GM12878 (cell line): Measurements from ENCODE around the gene ABCA7. TPM values are rescaled to one million over a fixed set of nuclear protein-coding genes. Genes with fewer than 3 reads are reported as not detected.

ENCODE experiments used
- ATAC-seq: fragments of 200-7000 bp; cut with Tn5 transposase; 3 replicates; pipeline ENCODE4 v1.9.1; 2020; ENCODE audit warnings: mild to moderate bottlenecking, moderate library complexity
- BruUV-seq: library from RNA; stranded (reverse); fragments of 400-500 nt; replicated peaks from 2 replicates; lab custom pipeline; 2021; lab: Mats Ljungman, UMichigan
- CTCF ChIA-PET: fragments of 300-600 bp; sonication (Branson Sonifier 250); formaldehyde crosslinking; extraction: SDS; loops from one replicate; lab custom pipeline; 2021; ENCODE audit warnings: inconsistent platforms; lab: Yijun Ruan, JAX
- POLR2A ChIA-PET: fragments of 350-600 bp; formaldehyde crosslinking; extraction: SDS; loops from one replicate; lab custom pipeline; 2021; ENCODE audit warnings: inconsistent platforms; lab: Charles Lee
- RAD21 ChIA-PET: fragments of 300-600 bp; sonication (Branson Sonifier 250); formaldehyde crosslinking; loops from one replicate; lab custom pipeline; 2023; ENCODE audit warnings: antibody characterized with exemption; ENCODE audit not compliant: unreplicated experiment; lab: Charles Lee
- SMC1A ChIA-PET: fragments of 300-600 bp; sonication (Branson Sonifier 250); formaldehyde crosslinking; loops from one replicate; lab custom pipeline; 2023; ENCODE audit not compliant: unreplicated experiment, uncharacterized antibody; lab: Charles Lee
- DNase-seq: peaks from one replicate; pipeline ENCODE4 v3.0.0-alpha.2; 2011; ENCODE audit warnings: low read depth, low spot score
- FAIRE-seq: peaks from 3 replicates; lab custom pipeline; 2011; peaks lifted over from hg19 to GRCh38; lab: Jason Lieb, UNC
- H2AFZ ChIP-seq: 2 replicates; pipeline ENCODE4 v1.6.0; 2011; ENCODE audit warnings: low read depth, low read length, control low read depth; ENCODE audit not compliant: control insufficient read depth
- H3K27ac ChIP-seq: 2 replicates; pipeline ENCODE4 v1.5.1; 2011; ENCODE audit warnings: control low read depth; ENCODE audit not compliant: control insufficient read depth, insufficient read depth
- H3K27me3 ChIP-seq, 2 experiments: replicated peaks in 1 of 2; 2 replicates each; pipeline versions ENCODE4 v1.6.0 to v1.6.1; 2011; ENCODE audit warnings: low read length in 1 of 2; ENCODE audit not compliant: control insufficient read depth in 2 of 2, insufficient read depth in 2 of 2
- H3K36me3 ChIP-seq, 2 experiments: 2 replicates each; pipeline ENCODE4 v1.5.1; 2011; ENCODE audit warnings: low read length in 1 of 2; ENCODE audit not compliant: control insufficient read depth in 2 of 2, insufficient read depth in 2 of 2
- H3K4me1 ChIP-seq: 2 replicates; pipeline ENCODE4 v1.6.1; 2011; ENCODE audit warnings: mild to moderate bottlenecking, low read length, moderate library complexity, mixed read lengths; ENCODE audit not compliant: control insufficient read depth, insufficient read depth
- H3K4me2 ChIP-seq: 2 replicates; pipeline ENCODE4 v1.6.0; 2011; ENCODE audit warnings: control low read depth; ENCODE audit not compliant: control insufficient read depth, insufficient read depth
- H3K4me3 ChIP-seq: fragments of 200-600 bp; sonication (generic); 2 replicates; pipeline ENCODE4 v1.5.1; 2016
- H3K79me2 ChIP-seq: 2 replicates; pipeline ENCODE4 v1.6.0; 2011; ENCODE audit warnings: low read length; ENCODE audit not compliant: control insufficient read depth, insufficient read depth
- H3K9ac ChIP-seq: 2 replicates; pipeline ENCODE4 v1.8.0; 2011; ENCODE audit warnings: low read length, control low read depth, mixed read lengths; ENCODE audit not compliant: control insufficient read depth, insufficient read depth
- H3K9me3 ChIP-seq: replicated peaks from 3 replicates; pipeline ENCODE4 v1.5.1; 2011; ENCODE audit warnings: mild to moderate bottlenecking, low read length; ENCODE audit not compliant: control insufficient read depth, insufficient read depth
- H4K20me1 ChIP-seq: 2 replicates; pipeline ENCODE4 v1.6.0; 2011; ENCODE audit not compliant: control insufficient read depth, insufficient read depth
- ATF3 ChIP-seq: IDR thresholded peaks from 2 replicates; pipeline ENCODE4 v1.6.1; 2011; ENCODE audit warnings: low read depth, mild to moderate bottlenecking, low read length, moderate library complexity, borderline replicate concordance; ENCODE audit errors: extremely low read depth
- BHLHE40 ChIP-seq, 2 experiments: fragments of 450-650 bp in 1 of 2; IDR thresholded peaks; 2 replicates each; pipeline ENCODE4 v1.6.1; 2011 to 2017; ENCODE audit warnings: low read depth in 2 of 2, borderline replicate concordance in 1 of 2, improper control_type of control experiment in 1 of 2, low read length in 1 of 2, mild to moderate bottlenecking in 1 of 2
- CBX3 ChIP-seq: fragments of 200-600 bp; sonication (generic); IDR thresholded peaks from 2 replicates; pipeline ENCODE4 v1.6.1; 2016; ENCODE audit warnings: low read depth, borderline replicate concordance
- EP300 ChIP-seq, 2 experiments: fragments of 150-350 bp in 1 of 2; IDR thresholded peaks; 2 replicates each; pipeline ENCODE4 v1.6.1; 2011 to 2012; ENCODE audit warnings: low read depth in 2 of 2, low read length in 2 of 2, borderline replicate concordance in 1 of 2, improper control_type of control experiment in 1 of 2, inconsistent platforms in 1 of 2; ENCODE audit not compliant: control insufficient read depth in 1 of 2
- FOXK2 ChIP-seq: fragments of 450-650 bp; IDR thresholded peaks from 2 replicates; pipeline ENCODE4 v1.6.1; 2017; ENCODE audit warnings: mild to moderate bottlenecking, moderate library complexity
- IKZF2 ChIP-seq, 2 experiments: fragments of 450-650 bp; IDR thresholded peaks; 2 replicates each; pipeline ENCODE4 v1.6.1; 2017; ENCODE audit warnings: mild to moderate bottlenecking in 2 of 2, moderate library complexity in 2 of 2
- JUND ChIP-seq: IDR thresholded peaks from 2 replicates; pipeline ENCODE4 v1.6.1; 2012; ENCODE audit warnings: low read depth, mild to moderate bottlenecking, low read length, improper control_type of control experiment, moderate library complexity
- POLR2AphosphoS2 ChIP-seq: IDR thresholded peaks from 2 replicates; pipeline ENCODE4 v1.6.1; 2011; ENCODE audit warnings: low read depth, mild to moderate bottlenecking, low read length, improper control_type of control experiment, moderate library complexity
- RAD21 ChIP-seq: IDR thresholded peaks from 2 replicates; pipeline ENCODE4 v1.6.1; 2011; ENCODE audit warnings: mild to moderate bottlenecking, low read depth, low read length, moderate library complexity; ENCODE audit not compliant: insufficient read depth
- SMAD5 ChIP-seq: IDR thresholded peaks from 2 replicates; pipeline ENCODE4 v1.6.1; 2016; ENCODE audit warnings: antibody characterized with exemption, low read depth
- SP1 ChIP-seq: IDR thresholded peaks from one replicate; pipeline ENCODE4 v1.6.1; 2011; ENCODE audit warnings: low read depth, low read length
- STAT1 ChIP-seq: fragments of 450-650 bp; conservative IDR thresholded peaks from 2 replicates; pipeline ENCODE4 v1.6.1; 2014; ENCODE audit warnings: antibody characterized with exemption, mild to moderate bottlenecking
- ZNF217 ChIP-seq: fragments of 450-650 bp; IDR thresholded peaks from 2 replicates; pipeline ENCODE4 v1.6.1; 2017; ENCODE audit warnings: antibody characterized with exemption, mild to moderate bottlenecking
- ZZZ3 ChIP-seq: IDR thresholded peaks from 2 replicates; pipeline ENCODE4 v1.6.1; 2011; ENCODE audit warnings: low read depth; ENCODE audit not compliant: control insufficient read depth, insufficient read length
- WGBS: methylation state at CpG from one replicate; pipeline ENCODE4 v1.1.6; 2016; ENCODE audit warnings: low lambda C conversion rate; ENCODE audit not compliant: insufficient replicate concordance, insufficient coverage; ENCODE audit errors: missing lambda C conversion rate; 5-methylcytosine and 5-hydroxymethylcytosine counted together
- in situ Hi-C: fragments of 300-500 bp; cut with MboI; formaldehyde crosslinking; loops from 9 replicates; pipeline ENCODE4 v1.14.3; 2018; ENCODE audit warnings: mixed read lengths
- intact Hi-C: fragments of 100-400 bp; cut with micrococcal nuclease; formaldehyde crosslinking; loops from one replicate; pipeline ENCODE4 v1.14.2; 2022; ENCODE audit not compliant: unreplicated experiment
- polyA plus RNA-seq, 11 experiments: library from polyadenylated mRNA; depleted of rRNA in 4 of 11; unstranded in 6 of 11; stranded (reverse) in 5 of 11; fragments of >200 nt; fragmentation: Nextera tagmentation in 4 of 11; fragmentation: Illumina TruSeq in 1 of 11; extraction: Ambion mirVana in 4 of 11; extraction: Trizol in 1 of 11; gene quantifications; 1 replicate in 1 of 11; 2 replicates in 10 of 11; pipeline versions ENCODE4 v1.2.1 to v1.2.3, GENCODE V29; 2011 to 2016; ENCODE audit warnings: inconsistent platforms in 2 of 11, missing spikeins in 2 of 11, low read depth in 1 of 11
- total RNA-seq, 4 experiments: library from RNA; depleted of rRNA in 3 of 4; stranded (reverse); fragments of >200 nt in 3 of 4; fragmentation: Illumina TruSeq in 1 of 4; extraction: Trizol in 1 of 4; gene quantifications; 2 replicates each; pipeline versions ENCODE4 v1.2.1 to v1.2.3, GENCODE V29; 2013 to 2021

Gene ABCA7
- total and polyA plus RNA-seq, 10 of the 15 experiments (the other 5 are each of a cell fraction or from before 2014, with no cell fraction given), result 1.0 to 49.5 (median 14.8) TPM

DNA sequence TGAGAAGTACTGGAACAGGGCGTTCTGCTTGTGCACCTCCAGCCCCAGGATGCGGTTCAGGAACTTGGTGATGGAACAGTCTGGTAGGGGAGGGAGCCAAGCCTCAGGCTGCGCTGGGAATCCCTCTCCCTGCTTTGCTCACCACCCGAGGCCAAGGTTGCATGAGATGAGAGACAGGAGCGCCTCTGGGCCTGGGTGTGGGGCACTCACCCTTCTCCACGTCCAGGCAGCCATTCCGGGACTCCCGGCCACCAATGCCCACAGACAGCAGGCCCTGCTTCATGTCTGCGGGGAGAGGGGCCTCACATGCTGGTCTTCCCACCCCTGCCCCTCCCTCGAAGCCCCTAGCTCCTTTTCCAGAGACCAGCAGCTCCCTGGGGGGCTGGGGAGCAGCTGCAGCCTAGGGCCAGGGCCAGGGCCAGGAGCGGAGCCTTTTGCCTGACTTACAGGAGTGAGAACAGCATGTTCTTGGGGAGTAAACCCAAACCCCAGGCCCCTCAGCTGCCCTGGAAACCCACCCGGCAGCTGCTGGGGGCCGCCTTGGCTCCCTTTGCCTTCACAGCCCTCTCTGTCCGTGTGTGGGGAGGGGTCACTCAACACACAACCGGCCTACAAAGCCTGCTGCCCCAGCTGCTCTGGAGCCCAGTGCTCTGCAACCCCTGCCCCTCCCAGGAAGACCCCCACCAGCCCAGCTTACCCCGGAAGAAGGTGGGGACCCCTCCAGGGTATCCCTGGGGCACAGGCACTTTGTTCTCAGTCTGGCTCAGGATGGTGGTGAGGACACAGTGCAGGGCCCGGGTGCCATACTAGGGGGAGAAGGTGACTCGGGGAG, 71.1 kb downstream of the ABCA7 start:
- Histone ChIP-seq H3K36me3 (peaks cover 0 to 24% of the 10 kb centered on the region in 2 experiments; a peak in 3 of 4 replicates), H3K27ac (no peak overlapping the region), H3K79me2 (no peaks in the 10 kb centered on the region; the same call in 1 of the 2 replicates), H3K4me1 (peaks cover 6% of the 10 kb centered on the region; the same call in 1 of the 2 replicates), H3K27me3 (no peaks in the 10 kb centered on the region), H3K9ac (no peak overlapping the region), H3K9me3 (no peaks in the 10 kb centered on the region), H3K4me3 (no peak overlapping the region), H2AFZ (no peak overlapping the region), H4K20me1 (no peaks in the 10 kb centered on the region; the same call in 1 of the 2 replicates), H3K4me2 (no peak overlapping the region)
- WGBS, result 81% methylated on average over 17 of the region's 18 CpGs
- no TSS peak for BruUV-seq
- in situ Hi-C loops (no loop called here), intact Hi-C loops (loop anchor here (5.0 kb wide), 1 partner anchor 81 kb away; no protein-coding TSS in a partner anchor)
- CTCF ChIA-PET, result interaction anchor here (3.1 kb wide), 1 partner anchor 82 kb away, joined by 49 read pairs; no protein-coding TSS in a partner anchor
- POLR2A ChIA-PET, result interaction anchor here (0.6 to 0.9 kb wide), 2 partner anchors 44 to 72 kb away, joined by 3 to 4 read pairs; partner anchors contain the start of gene ARHGAP45
- DNase-seq, result no peak
- SMC1A ChIA-PET, result no interaction called here
- RAD21 ChIA-PET, result interaction anchor here (0.7 kb wide), 1 partner anchor 83 kb away, joined by 3 read pairs; no protein-coding TSS in a partner anchor
- FAIRE-seq, result no peak
- TF ChIP-seq POLR2AphosphoS2, result 0 out of 2 replicates have a peak, but pooled peaks have one; percentile 11
- no peak for TF ChIP-seq ZNF217
- no peak for ATAC-seq

GRCh38 chr19:1111641-1112267, 71.8 kb downstream of the ABCA7 start:
- ChIA-PET CTCF (interaction anchor here (1.9 to 3.1 kb wide), 4 partner anchors 81 to 111 kb away, joined by 7 to 49 read pairs (median 10); no protein-coding TSS in a partner anchor), POLR2A (interaction anchor here (0.6 to 0.9 kb wide), 2 partner anchors 45 to 73 kb away, joined by 3 to 4 read pairs; partner anchors contain the start of gene ARHGAP45), RAD21 (interaction anchor here (0.7 to 3.0 kb wide), 2 partner anchors 82 kb away, joined by 3 to 38 read pairs; no protein-coding TSS in a partner anchor), SMC1A (interaction anchor here (3.1 kb wide), 1 partner anchor 82 kb away, joined by 24 read pairs; no protein-coding TSS in a partner anchor)
- BruUV-seq, result no TSS peak
- Histone ChIP-seq H3K79me2 (no peaks in the 10 kb centered on the region; the same call in 1 of the 2 replicates), H3K9ac (no peak overlapping the region), H3K9me3 (no peaks in the 10 kb centered on the region), H3K36me3 (peaks cover 0 to 24% of the 10 kb centered on the region in 2 experiments; a peak in 3 of 4 replicates), H3K4me2 (no peak overlapping the region), H2AFZ (no peak overlapping the region), H3K4me3 (no peak overlapping the region), H3K27ac (no peak overlapping the region), H4K20me1 (no peaks in the 10 kb centered on the region), H3K4me1 (peaks cover 6% of the 10 kb centered on the region; the same call in 1 of the 2 replicates), H3K27me3 (no peaks in the 10 kb centered on the region)
- DNase-seq (no peak), FAIRE-seq (no peak), ATAC-seq (no peak)
- 98% methylated on average over 13 of the region's 18 CpGs for WGBS
- intact Hi-C loops (loop anchor here (5.0 kb wide), 1 partner anchor 81 kb away; no protein-coding TSS in a partner anchor), in situ Hi-C loops (no loop called here)
- TF ChIP-seq STAT1 (no peak), POLR2AphosphoS2 (no peak), EP300 (IDR thresholded peaks at IDR 0.05; ENCODE audit: borderline replicate concordance in 1 of 2, control insufficient read depth in 1 of 2, low read depth in 2 of 2, low read length in 2 of 2) (no peak), RAD21 (no peak), SMAD5 (no peak), FOXK2 (no peak), IKZF2 (IDR thresholded peaks at IDR 0.05) (no peak), BHLHE40 (IDR thresholded peaks at IDR 0.05; ENCODE audit: borderline replicate concordance in 1 of 2, low read depth in 2 of 2, low read length in 1 of 2) (no peak), CBX3 (no peak), ZZZ3 (no peak), JUND (no peak), ATF3 (no peak), SP1 (no peak)
